ENCODE data around the gene IPPK.

IPPK gene

DNA sequence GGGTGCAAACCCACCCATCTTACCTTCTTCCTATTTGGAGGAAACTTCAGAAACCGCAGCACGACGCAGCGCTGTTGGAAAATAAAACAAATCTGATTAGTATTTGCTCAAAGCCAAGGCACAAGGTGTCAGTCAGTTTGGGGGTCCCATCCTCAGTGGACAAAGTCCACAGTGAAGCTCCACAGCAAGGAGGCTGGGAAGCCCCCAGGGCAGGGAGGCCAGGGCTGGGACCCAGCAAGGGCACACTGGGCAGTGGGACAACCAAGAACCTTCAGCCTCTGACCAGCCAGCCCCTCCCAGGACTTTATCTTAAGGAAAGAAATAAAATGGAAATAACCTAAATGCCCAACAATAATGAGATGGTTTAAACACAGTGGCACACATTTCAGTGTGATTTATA lies 11.3 kb downstream of the IPPK start:
- no peak overlapping the region for H3K4me3 ChIP-seq (ENCODE audit: low read depth, low read length)
- TF ChIP-seq, protein P1, sequence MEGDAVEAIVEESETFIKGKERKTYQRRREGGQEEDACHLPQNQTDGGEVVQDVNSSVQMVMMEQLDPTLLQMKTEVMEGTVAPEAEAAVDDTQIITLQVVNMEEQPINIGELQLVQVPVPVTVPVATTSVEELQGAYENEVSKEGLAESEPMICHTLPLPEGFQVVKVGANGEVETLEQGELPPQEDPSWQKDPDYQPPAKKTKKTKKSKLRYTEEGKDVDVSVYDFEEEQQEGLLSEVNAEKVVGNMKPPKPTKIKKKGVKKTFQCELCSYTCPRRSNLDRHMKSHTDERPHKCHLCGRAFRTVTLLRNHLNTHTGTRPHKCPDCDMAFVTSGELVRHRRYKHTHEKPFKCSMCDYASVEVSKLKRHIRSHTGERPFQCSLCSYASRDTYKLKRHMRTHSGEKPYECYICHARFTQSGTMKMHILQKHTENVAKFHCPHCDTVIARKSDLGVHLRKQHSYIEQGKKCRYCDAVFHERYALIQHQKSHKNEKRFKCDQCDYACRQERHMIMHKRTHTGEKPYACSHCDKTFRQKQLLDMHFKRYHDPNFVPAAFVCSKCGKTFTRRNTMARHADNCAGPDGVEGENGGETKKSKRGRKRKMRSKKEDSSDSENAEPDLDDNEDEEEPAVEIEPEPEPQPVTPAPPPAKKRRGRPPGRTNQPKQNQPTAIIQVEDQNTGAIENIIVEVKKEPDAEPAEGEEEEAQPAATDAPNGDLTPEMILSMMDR (IDR thresholded peaks at IDR 0.05; ENCODE audit: insufficient read depth, low read depth, low read length, missing control alignments): no peak
- DNase-seq (ENCODE audit: low read depth): no peak

DNA sequence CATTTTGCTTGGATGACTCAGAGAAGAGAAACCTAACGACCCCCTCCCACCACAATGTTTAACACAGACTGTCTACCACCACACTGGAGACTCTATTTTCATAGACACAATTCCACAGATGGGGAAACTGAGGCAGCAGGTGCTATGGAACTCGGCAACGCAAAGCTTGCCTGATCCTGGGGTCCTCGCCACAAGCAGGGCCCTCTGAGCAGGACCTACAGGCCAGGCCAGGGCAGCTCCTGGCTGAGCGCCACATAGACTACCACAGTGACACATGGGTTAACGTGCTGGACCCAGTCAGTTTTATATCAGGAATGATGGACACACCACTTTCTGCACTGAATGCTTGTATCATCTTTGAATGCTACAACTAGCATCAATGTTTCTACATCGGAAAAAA lies 11.8 kb downstream of the IPPK start:
- TF ChIP-seq, protein P1 (IDR thresholded peaks at IDR 0.05; ENCODE audit: insufficient read depth, low read depth, low read length, missing control alignments): no peak
- no peak overlapping the region for H3K4me3 ChIP-seq (ENCODE audit: low read depth, low read length)
- DNase-seq (ENCODE audit: low read depth): no peak

DNA sequence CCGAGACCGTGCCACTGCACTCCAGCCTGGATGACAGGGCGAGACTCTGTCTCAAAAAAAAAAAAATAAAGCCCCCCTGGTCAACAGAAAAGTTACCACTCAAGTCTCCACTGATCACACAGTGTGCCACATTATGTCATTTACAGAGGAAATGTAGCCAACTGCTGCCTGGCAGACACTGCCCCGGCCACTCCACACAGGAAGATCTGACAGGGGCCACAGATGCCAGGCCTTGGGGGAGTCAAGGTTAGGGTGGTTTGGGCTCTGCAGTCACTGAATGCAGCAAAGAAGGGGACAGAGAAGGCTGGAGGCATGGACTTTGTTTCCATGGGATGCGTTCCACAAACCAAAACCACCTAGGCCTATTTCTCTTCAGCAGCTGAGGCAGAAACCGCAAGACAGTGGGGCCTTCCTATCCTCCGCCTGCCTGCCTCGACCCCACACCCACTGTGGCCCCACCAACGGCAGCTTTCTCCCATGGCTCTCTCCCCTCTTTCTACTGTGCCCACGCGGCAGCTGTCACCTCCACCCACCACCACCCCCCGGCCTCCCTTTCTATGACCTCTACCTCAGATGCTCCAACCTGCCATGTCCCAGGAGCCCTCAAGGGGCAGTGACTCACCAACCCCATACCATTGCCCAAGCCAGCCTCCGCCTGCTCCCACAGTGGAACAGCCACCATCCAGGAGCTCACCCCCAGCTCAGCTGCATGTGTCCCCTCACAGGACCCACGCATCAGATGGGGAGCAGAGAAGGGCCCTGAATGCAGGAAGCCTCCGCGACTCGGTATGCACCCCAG lies 12.4 kb downstream of the IPPK start:
- DNase-seq (ENCODE audit: low read depth): no peak
- TF ChIP-seq, protein P1 (IDR thresholded peaks at IDR 0.05; ENCODE audit: insufficient read depth, low read depth, low read length, missing control alignments): no peak

DNA sequence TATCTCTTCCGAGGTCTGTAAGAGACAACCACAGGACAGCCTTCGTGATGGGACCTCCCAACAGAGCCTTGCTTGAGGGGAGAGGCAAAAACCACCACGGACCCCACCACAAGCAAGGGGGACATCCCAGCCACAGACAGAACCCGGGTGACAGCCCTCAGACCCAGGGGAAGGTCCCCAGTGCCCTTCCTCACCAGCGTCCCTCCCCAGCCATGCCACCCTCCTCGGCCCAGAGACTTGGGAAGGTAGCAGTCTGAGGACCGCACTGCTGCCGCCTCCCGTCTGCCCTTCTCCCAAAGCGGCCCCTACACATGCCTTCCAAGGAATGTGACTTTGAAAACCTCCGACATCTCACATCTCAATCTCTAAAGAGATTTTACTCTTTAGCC lies 13.4 kb downstream of the IPPK start:
- TF ChIP-seq, protein P1 (IDR thresholded peaks at IDR 0.05; ENCODE audit: insufficient read depth, low read depth, low read length, missing control alignments): no peak
- DNase-seq (ENCODE audit: low read depth): no peak
- H3K4me3 ChIP-seq (ENCODE audit: low read depth, low read length): no peak overlapping the region

More for the DNA sequence above, 12.4 kb downstream of the IPPK start:
- no peak overlapping the region for H3K4me3 ChIP-seq (ENCODE audit: low read depth, low read length)

DNA sequence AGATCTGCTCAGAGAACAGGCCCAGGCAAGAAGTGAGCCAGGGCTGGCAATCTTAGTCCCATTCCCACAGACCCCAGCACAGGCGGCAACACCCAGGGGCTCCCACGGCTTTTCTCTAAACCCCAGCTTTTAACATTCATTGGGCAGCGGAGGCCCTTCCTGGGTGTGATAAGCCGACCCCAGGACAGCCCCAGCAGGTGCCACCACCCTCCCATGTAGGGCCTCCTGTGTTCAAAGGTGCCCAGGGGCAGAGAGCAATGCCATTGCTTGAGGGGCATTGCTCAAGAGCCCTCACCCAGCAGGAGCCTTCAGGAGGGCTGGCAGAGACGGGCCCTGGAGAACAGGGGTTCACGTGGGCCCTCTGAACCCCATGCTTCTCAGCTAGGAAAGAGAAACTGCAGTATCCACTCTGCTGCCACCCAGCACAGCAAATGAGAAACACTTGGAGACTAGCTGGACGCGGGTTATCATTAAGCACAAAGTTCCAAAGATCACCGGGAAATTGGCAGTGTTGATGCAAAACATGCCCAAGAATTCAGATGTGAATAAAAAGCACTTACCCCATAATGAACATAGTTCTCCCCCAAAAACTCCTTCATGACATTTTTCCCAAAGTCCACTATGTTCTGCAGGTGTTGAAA lies 13.9 kb downstream of the IPPK start:
- DNase-seq (ENCODE audit: low read depth): no peak
- TF ChIP-seq, protein P1 (IDR thresholded peaks at IDR 0.05; ENCODE audit: insufficient read depth, low read depth, low read length, missing control alignments): no peak
- H3K4me3 ChIP-seq (ENCODE audit: low read depth, low read length): no peak overlapping the region

DNA sequence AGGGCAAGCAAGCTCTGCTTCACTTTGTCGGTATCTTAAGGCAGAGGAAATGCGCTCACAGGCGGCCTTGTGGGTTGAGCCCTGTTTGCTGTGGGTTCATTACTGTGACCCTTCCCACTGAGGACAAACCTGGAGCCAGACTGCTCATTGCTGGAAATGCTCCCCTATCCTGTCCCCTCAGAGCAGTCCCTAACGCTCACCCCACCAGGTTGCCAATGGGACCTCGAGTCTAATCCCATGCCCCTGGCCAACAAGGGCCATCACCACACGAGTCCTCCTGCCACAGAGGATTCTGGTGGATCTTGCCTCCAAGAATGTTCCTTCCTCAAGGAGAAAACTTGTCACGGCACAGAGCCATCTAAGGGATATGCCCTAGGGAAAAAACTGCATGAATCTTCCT lies 14.6 kb downstream of the IPPK start:
- no peak overlapping the region for H3K4me3 ChIP-seq (ENCODE audit: low read depth, low read length)
- DNase-seq (ENCODE audit: low read depth): no peak
- TF ChIP-seq, protein P1 (IDR thresholded peaks at IDR 0.05; ENCODE audit: insufficient read depth, low read depth, low read length, missing control alignments): no peak

All from GM12865 (cell line).